ENCODE data around the gene KRT26.

The KRT26 gene

DNA sequence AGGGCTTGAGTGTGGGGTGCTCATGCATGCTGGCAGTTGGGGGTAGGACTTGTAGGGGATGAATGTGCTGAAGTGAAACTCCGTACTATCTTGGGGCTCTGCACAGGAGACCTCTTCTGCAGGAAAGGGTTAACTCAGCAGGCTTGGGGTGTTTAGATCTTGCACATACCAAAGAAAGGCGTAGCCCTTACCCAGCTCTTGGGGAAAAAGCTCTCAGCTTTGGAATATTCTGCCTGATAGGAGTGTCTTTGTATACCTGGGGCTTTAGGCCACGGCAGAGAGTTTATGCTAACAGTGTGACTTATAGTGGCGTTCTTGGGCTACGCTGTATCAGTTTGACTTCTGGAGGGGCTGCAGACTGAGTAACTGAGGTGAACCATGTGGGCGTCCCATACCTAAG lies 38.0 kb downstream of the KRT26 start:
- no peak for DNase-seq (ENCODE audit: extremely low read depth in 1 of 2, low read depth in 1 of 2)

DNA sequence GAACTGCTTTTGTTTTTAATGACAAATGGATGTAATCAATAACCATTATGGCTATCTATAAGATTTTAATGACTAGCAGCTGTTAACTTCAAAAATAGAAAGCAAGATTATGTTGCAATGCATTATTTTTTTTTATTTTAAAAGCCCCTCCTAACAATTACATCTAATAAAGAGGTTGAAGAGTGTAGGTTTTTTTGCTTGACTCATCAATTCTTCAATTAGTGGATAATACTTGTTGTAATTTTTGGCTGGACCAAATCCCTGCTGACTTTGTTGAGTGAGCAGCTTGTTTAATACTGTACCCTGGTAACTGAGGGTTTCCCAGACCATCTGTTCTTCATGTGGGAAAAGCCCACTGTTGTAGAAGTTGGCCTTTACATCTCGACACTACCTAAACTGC lies 41.0 kb downstream of the KRT26 start:
- DNase-seq (ENCODE audit: extremely low read depth in 1 of 2, low read depth in 1 of 2): no peak

DNA sequence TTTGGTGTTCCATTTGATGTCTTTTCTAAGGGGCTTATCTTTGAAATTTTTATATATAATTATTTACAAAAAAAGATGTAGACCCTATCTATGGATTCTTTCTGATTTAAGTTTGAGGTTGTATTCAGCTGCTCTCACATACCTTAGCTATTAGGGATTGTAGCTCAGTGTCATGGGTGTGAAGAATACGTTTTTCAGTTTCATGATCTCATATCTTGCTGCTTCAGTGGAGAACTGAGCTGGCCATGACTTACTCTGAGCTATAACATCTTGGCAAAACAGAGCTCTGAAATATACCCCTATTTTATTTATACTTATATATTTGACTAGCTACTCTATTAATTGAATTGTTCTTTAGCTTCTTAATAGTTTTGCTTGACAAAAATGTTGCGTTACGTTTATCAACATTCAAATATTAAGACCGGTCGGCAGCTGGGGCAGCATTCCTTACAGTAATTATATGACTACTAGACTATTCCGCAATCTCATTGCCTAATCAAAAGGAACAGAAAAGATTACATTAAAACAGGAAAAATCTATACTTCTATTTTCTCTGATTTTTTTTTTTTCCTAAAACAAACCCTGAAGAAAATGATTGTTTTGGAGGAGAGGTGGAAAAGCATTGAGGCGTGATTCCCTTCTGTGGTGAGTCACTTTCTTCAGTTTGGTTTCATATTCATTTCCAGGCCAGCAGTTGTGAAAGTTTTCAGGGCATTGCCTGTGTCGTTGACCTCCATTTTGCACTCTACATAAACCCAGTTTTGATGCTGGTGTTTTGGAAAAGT lies 44.4 kb downstream of the KRT26 start:
- no peak for DNase-seq (ENCODE audit: extremely low read depth in 1 of 2, low read depth in 1 of 2)

- no peak for DNase-seq (ENCODE audit: extremely low read depth in 1 of 2, low read depth in 1 of 2)
Measured at GRCh38 chr17:40726919-40727318, 45.1 kb downstream of the KRT26 start.

DNA sequence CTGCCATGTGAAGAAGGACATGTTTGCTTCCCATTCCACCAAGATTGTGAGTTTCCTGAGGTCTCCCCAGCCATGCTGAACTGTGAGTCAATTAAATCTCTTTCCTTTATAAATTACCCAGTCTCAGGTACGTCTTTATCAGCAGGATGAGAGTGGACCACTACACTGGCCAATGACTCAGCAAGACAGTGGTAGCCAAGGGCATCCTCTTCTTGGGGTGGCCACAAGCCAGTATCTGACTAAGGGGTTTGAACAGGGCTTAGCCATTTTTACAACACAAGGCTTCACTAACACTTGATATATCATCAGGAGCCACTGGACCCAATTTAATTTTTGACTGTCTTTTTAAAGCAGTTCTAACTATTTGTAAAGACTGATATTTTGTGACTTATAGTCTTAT lies 47.3 kb downstream of the KRT26 start:
- DNase-seq (ENCODE audit: extremely low read depth in 1 of 2, low read depth in 1 of 2): no peak

GRCh38 chr17:40722241-40722640 lies 49.8 kb downstream of the KRT26 start:
- no peak for DNase-seq (ENCODE audit: extremely low read depth in 1 of 2, low read depth in 1 of 2)

GRCh38 chr17:40720899-40721298 lies 51.1 kb downstream of the KRT26 start:
- no peak for DNase-seq (ENCODE audit: extremely low read depth in 1 of 2, low read depth in 1 of 2)

DNA sequence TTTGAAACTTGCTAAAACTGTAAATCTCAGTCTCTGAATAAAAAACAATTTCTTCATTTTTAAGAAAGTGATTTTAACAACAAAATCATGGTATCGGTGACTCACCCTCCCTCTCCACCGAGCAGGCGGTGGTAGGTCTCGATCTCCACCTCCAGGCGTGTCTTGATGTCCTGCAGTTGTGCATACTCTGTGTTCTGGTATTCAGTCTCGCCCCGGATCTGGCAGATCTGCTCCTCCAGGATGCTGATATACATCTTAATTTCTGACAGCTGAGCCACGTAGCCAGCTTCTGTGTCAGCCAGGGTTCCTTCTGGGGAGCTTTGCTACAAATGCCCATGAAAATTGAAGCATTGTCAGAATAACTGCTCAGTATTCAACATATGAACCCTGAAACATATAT lies 53.1 kb downstream of the KRT26 start:
- DNase-seq (ENCODE audit: extremely low read depth in 1 of 2, low read depth in 1 of 2): no peak

DNA sequence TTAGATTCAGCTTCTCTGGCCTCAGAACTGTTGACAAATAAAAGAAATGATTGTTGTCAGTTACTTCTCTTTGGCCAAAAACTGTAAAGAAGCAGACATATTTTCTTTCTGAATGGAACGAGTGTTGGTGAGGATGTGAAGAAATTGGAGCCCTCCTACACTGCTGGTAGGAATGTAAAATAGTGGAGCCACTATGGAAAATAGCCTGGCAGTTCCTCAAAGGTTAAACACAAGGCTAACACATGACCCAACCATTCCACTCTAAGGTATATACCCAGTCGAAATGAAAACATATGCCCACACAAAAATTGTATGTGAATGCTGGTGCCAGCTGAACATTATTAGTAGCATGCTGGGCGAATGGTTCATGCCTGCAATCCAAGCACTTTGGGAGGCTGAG lies 54.2 kb downstream of the KRT26 start:
- no peak for DNase-seq (ENCODE audit: extremely low read depth in 1 of 2, low read depth in 1 of 2)

Data from stimulated activated CD8-positive, alpha-beta memory T cell treated with anti-CD3 and anti-CD28 coated beads, Interleukin-7, amount 100 ng/mL, for 48 hours (primary cell).